LNCAP (cell line): ENCODE data around the gene ST3GAL2.

Experiments
- CTCF ChIP-seq: fragments of 450-650 bp; IDR thresholded peaks from 2 replicates; pipeline ENCODE4 v1.5.1; 2017; ENCODE audit warnings: mild to moderate bottlenecking

ST3GAL2 gene

GRCh38 chr16:70349783-70350182, 89.1 kb downstream of the ST3GAL2 start:
- TF ChIP-seq CTCF = no peak

GRCh38 chr16:70348991-70349390, 89.9 kb downstream of the ST3GAL2 start:
- no peak for TF ChIP-seq CTCF

GRCh38 chr16:70345840-70346239, 93.1 kb downstream of the ST3GAL2 start:
- no peak for TF ChIP-seq CTCF

GRCh38 chr16:70342016-70342415, 96.9 kb downstream of the ST3GAL2 start:
- no peak for TF ChIP-seq CTCF

GRCh38 chr16:70341600-70341999, 97.3 kb downstream of the ST3GAL2 start:
- no peak for TF ChIP-seq CTCF

- TF ChIP-seq CTCF = no peak
Observed at GRCh38 chr16:70337814-70338213, 101.1 kb downstream of the ST3GAL2 start.

- TF ChIP-seq CTCF = peak; percentile 68
Observed at GRCh38 chr16:70331588-70332358, 107.1 kb downstream of the ST3GAL2 start.

- no peak for TF ChIP-seq CTCF
Observed at GRCh38 chr16:70331091-70331490, 107.8 kb downstream of the ST3GAL2 start.
